Fibroblast of skin of left quadriceps (primary cell): ENCODE measurements around the gene SH3YL1.

ENCODE experiments used
- DNase-seq, 2 experiments: peaks; one replicate each; pipeline ENCODE4 v3.0.0-alpha.2; 2013; ENCODE audit warnings: low read depth in 2 of 2

Gene SH3YL1, protein sequence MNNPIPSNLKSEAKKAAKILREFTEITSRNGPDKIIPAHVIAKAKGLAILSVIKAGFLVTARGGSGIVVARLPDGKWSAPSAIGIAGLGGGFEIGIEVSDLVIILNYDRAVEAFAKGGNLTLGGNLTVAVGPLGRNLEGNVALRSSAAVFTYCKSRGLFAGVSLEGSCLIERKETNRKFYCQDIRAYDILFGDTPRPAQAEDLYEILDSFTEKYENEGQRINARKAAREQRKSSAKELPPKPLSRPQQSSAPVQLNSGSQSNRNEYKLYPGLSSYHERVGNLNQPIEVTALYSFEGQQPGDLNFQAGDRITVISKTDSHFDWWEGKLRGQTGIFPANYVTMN

DNA sequence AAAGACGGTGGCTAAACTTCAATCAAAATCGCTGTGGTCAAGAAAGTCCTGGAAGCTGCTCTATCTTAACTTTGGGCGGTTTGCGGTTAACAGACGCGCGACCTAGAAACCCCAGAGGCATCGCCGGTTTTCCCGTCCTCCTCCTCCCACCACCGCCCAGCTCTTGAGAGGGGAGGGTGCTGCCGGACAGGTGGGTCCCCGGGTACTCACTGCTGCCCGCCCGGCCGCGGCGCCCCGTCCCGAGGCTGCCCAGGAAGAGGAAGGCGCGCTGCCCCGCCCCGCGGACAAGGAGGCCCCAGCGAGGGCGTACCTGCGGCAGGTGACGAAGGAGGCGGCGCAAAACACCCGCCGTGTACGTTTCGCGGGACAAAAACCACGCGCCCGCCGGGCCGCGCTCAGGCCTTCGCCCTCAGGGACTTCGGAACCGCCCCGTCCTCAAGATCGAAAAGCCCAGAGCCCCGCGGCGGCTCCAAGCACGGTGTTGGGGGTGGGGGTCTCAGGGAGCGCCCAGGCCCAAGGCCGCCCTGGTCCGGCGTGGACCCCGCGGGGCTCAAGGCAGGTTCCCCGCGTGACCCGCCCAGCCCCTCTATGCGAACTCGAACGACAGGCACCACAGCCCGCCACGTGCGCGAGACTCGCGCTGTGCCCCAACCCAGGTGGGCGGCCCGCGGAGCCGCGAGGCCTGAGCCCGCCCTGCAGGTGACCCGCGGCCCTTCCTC, at the start of gene SH3YL1:
Gene SH3YL1 (minus strand): TSS at position 259 of the 719 bp plus-strand sequence. CDS start 48 bp downstream, at position 211.
- no peak for DNase-seq

DNA sequence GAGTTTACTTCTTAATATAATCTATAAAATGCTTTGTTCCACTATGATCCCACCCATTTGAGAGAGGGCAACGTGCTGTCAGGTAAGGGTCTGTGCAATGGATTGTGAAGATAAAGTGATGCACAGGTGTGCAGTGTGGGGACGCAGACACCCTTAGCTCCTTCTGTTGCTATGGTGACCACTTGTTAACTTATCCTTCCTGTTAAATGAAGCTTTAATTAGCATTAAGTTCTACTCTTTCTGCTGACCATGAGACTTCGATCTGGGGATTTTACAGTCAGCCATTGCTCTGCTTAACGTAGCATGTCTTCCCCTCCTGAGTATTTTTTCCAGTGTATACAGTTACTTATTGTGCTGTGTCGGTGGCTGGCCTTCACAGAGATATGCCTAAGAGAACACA, 47.2 kb upstream of the SH3YL1 start:
- no peak for DNase-seq

DNA sequence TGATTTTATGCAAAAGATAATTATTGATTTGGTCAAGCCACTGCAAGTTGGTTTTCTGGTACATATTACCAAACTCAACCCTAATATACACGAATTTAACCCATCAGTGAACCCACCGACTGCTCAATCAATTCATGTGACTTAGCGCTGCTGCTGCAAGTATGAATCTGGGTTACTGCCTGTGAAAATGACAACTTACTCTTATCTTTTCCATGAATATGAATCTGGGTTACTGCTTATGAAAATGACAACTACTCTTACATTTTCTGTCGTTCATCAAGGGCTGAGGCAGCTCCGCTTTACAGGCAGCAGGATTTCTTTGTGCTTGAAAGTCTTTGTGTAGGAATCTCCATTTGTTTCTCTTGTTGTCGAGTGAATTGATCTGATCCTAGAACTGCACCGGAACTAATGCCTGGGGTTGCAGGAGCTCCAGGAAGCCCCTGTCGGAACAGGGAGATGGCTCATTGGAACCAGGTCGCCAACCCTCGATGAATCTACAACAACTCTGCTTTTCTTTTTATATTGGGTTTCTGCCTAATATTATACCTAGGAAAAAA, 46.2 kb upstream of the SH3YL1 start:
- no peak for DNase-seq

DNA sequence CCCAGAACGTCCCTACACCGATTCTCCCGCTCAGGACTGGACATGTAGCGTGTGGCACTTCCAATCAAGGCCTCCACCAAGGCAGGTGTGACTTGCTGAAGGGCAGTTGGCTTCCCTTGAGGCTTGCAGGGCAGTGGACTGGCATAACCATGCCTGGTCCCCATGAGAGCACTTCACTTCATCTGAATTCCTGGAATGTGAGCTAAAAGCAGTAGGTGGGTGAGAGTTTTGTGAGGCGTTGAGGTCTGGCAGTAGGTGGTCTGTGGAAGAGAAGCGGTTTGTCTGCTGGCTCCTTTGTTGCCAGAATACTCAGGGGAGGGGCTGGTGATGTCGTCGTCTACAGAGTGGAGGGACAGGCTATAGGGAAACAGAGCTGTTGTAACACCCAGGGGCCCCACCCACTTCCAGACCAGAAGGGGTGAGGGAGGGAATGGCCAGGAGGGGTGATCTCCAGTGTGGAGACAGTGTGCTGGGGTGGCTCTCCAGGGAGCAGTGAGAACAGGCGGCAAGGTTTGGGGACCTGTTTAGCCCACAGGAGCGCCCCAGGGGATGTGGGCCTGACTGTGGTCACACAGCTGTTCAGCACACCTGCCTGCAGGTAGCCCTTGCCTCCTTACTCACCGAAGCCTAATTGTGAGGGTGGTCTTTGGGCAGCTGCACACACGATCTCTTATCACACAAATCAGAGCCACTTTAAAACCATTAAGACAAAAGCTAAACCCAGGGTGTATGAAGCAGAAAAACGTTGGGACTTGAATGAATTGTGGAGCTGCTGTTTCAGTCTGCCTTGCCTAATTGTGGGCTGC, 45.5 kb upstream of the SH3YL1 start:
- DNase-seq = no peak

DNA sequence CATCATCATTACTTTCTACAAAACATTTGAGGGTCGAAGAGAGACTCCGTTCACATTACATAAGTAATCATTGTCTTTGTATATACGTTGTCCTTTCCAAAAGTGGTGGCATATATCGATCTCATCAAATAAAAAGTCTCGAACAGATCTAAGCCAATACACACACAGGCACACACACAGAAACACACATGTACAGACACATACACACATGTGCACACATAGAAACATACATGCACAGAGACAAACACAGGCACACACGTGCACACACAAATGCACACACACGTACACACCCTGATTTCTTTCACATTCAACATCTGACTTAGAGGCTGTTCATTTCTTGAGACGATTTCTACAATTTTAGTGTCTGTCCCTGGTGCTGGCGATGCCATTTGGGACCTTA, 41.5 kb upstream of the SH3YL1 start:
- no peak for DNase-seq

DNA sequence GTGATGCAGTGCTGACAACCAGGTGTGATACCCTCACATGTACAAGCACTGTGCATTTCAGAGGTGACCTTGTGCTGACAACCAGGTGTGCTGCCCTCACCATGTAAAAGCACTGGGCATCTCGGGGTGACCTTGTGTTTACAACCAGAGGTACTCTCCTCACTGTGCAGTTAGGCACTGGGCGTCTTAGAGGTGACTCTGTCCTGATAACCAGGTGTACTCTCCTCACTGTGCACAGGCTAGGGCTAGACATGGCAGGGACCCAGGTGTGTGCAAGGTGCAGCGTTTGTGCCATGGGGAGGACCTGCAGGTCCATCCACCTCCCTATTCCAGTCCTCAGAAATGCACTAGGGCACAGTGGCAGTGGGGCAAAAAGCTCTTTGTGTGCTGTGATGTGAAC, 32.5 kb upstream of the SH3YL1 start:
- no peak for DNase-seq

DNA sequence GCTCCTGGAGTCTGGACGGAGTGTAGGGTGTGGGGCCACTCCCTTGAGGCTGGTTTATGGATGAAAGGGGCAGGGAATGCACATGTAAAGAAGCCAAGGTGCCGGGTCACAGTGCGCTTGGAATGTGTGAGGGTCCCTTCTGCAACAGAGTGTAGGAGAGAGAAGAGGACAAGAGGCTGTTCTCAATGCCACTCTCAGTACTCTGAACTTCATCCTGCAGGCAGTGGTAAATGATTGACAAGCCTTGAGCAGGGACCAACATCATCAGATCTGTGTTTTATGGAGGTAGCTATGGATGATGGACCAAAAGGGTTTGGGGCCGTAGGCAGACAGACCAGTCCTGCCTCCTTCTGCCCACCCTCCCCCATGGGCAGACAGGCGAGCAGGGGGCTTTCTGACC, 31.3 kb upstream of the SH3YL1 start:
- DNase-seq = no peak

DNA sequence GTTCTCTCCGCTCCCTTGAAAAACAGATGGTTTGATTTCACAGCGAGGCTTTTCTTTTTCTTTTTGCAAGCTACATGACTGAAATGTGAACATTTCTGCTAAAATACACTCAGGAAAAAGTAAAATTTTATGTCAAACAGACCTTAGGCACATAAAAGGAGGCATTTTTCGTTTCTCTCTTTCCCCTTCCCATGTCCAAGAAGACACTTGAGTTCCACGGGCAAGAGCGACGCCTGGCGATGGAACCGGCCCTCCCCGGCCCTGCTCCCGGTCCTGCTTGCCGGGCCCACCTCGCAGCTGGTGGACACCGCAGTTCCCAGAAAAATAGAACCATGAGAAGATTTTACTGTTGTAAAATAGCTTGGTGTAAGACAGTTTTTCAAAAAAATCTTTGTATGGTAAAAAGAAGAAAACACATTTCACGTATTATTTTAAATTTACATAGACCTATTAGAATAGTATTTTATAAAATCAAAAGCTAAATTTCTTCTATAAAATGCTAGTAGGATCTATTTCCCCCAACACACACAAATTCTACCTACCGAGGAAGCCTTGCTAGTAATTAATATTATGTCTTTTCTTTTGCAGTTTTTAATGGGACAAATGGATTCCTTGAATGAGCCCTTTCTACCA, 26.4 kb upstream of the SH3YL1 start:
- peak; percentile 27 to 31 for DNase-seq

DNA sequence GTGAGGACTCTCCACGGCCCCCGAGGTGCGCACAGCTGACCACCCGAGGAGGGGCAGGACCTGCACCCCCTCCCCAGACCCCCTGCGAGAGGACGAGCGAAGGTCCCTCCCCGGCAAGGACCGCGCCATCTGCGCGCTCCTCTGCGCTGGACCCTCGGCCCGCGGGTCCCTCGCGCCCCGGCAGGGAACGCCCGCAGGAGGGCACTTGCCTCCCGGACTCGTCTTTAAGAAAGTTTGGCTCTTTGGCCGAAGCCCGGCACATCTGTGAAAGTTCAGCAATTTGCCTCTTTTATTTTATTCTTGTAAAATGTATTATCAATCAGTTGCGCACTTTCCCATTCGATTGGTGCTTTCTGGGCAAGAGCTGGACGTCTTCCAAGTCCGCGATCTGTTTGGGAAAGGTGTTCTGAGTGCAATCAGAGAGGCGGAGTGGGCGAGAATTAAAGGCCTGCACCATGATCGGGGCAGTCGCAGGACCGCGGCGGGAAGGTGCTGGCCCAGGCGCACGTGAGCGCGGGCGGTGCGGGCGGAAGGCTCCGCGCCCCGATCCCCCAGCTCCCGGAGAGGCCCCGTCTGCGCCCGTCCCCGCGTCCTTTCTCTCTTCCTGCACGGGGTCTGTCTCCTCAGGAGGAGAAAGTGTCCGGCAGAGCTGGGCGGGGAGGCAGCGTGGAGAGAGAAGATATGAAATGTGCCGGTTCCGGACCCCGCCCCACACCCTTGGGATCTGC, 25.7 kb upstream of the SH3YL1 start:
- DNase-seq = no peak

DNA sequence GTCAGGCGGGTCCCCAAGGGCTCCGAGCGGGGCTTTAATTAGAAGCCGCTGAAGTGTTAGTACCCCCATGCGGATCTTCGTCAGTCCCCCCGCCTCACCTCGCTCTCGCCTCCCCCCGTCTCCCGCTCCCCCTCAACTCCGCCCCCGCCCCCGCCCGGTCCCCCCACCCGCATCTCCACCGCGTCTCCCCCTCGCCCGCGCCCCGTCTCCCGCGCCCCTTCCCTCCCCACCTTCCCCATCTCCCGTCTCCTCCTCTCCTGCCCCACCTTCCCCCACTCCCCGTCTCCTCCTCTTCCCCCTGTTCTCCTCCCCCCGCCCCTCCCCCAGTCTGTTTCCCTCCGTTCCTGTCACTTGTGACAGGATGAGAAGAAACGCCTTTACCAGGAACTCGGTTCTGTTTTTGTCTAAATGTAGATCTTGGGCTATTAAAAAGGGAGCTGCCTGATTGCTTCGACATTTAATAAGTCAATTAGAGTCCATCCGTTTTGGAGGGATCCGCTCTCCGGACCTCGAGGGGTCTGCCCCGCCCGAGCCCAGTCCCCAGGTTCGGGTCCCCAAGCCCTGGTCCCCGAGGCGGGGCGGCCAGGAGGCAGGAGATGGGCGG, 25.0 kb upstream of the SH3YL1 start:
- no peak for DNase-seq

DNA sequence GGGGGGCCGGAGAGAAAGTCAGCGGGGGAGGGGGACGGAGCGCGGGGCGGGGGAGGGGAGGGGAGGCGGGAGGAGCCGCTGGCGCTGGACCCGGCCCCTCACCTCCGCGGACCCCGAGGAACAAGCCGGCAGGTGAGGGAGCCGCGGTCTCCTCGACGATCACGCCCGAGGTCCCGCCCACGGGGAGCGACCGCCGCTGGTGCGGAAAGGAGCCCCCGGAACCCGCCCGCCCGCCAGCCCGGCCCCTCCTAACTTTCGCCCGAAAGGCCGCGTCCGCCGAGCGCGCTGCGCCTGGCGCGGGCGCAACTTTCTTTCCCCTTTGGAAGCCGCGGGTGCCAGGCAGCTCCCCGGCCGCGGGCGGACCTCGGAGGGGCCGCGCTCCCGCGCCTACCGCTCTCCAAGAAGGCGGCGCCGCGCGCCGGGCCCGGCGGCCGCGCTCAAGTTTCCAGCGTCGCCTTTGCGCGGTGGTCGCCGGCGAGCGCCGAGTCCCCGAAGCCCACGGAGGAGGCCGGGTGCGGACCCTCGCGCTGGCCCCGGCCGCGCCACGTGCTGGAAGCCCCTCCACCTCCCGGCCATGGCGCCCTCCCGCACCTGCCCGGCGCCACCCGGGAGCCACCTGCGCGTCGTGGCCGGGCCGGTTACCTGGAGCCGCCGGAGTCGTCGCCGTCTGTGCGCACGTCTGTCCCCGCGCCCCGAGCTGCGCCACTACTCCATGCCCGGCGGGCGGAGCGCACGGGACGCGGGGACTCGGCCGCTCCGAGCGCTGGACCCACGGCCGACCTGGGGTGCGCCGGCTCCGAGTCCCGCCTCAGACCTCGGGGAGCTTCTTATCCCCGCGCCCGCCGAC, 24.3 kb upstream of the SH3YL1 start, which contains the start of gene ALKAL2:
Gene ALKAL2 (minus strand): TSS at position 181 of the 847 bp plus-strand sequence. CDS start 256 bp downstream, outside the sequence.
- DNase-seq = no peak

DNA sequence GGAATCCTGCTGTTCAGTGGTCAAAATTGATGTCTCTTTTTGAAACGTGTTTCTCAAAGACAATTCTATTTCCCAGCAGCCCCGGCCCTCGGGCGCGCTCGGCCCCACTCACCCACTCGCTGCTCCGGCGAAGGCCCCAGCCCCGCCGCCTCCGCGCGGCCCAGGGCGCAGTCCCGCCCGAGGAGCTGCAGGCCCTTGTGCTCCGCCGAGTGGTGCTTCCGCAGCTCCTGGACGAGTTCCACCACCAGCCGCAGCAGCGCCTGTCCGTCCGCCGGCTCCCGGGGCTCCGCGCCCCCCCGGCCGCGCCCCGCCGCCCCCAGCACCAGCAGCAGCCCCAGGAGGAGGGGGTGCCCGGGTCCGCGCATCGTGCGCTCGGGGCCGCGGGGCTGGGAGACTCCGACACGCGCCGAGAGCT, 23.6 kb upstream of the SH3YL1 start:
- no peak for DNase-seq

DNA sequence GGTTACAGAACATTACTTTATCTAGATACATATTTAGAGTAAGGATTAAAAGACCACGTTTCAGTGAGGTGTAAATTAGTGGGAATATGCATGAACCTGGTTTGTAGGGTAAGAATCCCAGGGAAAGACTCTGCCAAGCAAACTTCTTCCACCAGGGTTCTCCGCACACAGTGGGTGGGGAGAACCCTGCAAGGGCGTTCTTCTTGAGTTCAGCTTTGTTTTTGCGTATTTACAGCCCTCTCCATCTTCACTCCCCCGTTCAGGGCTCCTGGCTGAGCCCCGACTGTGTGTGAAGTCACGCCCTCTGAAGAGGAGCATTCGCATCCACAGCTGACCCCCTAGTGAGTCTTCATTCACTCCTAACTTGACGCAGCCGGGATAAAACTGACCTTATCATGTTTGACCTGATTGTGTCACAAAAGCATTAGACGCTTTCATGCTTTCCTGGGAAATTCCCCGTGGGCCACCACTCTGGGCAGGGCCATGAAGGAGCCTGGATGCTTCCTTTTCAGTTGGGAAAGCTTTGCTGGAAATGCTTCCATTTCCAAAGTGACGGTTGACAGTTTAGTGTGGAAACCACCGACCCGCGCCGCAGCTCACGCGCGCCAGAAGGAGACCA, 23.1 kb upstream of the SH3YL1 start:
- DNase-seq = no peak

DNA sequence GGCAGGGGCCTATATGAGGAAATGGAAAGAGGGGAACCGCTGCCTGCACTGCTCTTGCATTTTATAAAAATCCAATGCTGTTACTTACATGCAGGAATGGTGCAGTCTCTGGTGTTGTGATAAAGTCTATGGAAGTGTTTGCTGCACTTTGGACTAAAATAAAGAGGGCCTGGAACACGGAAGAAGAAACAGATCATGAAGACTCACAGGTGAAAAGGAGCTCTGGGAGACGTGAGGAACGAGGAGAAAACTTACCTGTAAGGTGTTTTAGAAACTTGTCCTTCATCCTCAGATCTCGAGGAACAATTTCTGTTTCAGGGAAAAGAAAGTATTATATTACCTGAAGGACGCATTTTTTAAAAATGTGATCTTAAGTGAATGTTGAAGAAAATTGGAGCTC, 22.2 kb upstream of the SH3YL1 start:
- DNase-seq = no peak

DNA sequence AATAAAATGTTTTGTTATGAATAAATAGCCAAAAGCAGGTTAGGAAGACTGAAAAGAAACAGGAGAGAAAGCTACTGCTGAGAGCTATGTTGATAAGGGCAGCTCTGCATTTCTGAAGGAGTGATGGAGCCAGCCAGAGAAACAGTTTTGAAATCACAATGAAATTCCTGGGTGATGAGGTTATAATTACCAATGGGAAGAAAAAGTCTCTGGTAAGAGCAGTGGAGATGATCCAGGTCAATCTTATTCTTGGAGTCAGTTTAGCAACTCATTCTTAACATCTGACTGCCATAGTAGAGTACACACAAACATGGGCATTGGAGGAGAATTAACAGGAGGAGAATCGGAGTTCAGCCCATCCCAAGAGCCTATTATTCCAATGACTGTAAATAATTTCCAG, 21.7 kb upstream of the SH3YL1 start:
- DNase-seq = peak; percentile 38 to 42

DNA sequence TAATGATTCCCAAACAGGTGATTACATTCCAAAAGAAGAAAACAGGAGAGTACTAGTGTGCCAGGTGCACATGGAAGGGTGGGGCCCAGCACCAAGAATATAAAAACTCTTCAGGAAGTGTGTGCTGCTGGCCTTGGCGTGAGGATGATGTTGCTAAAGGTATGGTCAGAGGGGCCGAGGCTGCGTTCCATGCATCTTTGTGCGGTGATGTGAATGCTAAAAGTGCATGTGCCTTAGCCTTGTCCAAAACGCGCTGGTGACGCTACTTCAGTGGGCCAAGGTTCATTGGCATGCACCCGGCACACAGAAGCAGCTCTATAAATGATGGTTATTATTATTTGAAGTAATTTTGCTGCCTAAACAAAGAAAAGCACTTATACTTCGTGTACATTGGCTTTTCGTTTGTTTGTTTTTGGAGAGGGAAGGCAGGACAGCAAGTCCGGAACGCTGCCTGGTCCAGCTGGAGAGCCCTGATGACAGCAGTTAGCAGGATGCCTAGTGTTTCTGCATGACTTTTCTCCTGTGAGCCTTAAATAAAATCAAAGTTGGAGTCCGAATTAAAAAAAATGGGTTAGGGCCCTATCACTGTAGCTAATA, 21.2 kb upstream of the SH3YL1 start:
- DNase-seq = no peak

DNA sequence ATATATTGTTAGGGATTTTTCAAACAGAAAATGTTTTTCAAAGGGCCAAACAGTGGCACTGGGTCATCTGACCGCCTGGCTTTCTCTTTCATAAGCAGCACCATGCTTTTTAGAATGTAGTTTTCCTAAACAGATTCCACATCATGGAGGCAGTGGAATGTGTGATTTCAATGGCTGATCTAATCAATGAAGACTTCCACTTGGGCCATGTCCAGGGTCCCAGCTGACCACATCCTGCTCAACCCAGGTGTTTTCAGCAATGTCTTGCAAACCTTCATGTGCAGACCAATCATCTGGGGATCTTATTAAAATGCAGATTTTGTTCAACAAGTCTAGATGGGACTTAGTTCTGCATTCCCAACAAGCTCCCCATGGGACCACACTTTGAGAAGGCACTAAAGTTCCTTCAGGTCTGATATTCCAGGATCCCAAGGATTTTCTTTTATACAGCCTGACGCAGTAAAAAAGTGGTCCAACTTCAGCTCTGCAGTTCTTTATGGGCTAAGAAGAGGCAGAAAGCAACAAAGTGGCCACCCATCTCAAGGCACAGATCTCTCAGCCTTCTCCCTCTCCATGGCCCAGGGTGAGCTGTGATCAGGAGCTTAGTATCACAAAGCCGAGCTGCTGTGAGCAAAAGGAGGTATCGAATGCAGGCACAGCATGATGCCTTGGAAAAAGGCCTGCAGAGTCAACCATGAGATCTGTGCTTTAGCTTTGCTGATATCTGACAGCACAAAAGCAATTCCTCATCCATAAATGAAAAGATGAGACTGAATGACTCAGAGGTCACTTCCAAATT, 20.4 kb upstream of the SH3YL1 start:
- DNase-seq = no peak
